ENCODE measurements around the gene CMTM8.

The CMTM8 gene

GRCh38 chr3:32401126-32401525, 162.6 kb downstream of the CMTM8 start:
- Histone ChIP-seq H2AK5ac (ENCODE audit: low read length, severe bottlenecking) (no peak overlapping the region), H2BK12ac (ENCODE audit: low read length in 2 of 2) (peak overlapping the region in 1 of 2 experiments; percentile 68), H3K36me3 (ENCODE audit: control insufficient read depth in 1 of 2, insufficient read depth in 2 of 2, low read depth in 1 of 2, low read length in 2 of 2) (no peaks in the 10 kb centered on the region), H3K18ac (ENCODE audit: low read depth in 1 of 2, low read length in 2 of 2) (peak overlapping the region; percentile 86 to 91), H3K23ac (ENCODE audit: low read length in 2 of 2) (peak overlapping the region in 1 of 2 experiments; percentile 91), H2BK120ac (ENCODE audit: low read depth, low read length) (peak overlapping the region; percentile 82), H2BK15ac (ENCODE audit: low read depth, poor library complexity, severe bottlenecking) (peak overlapping the region; percentile 95), H3K79me1 (replicated peaks; ENCODE audit: low read length, poor library complexity, severe bottlenecking) (peaks cover 16% of the 10 kb centered on the region), H3K27me3 (ENCODE audit: control insufficient read depth in 1 of 2, insufficient read depth in 1 of 2, low read length in 2 of 2) (no peaks in the 10 kb centered on the region), H3K4me1 (ENCODE audit: control insufficient read depth, insufficient read depth, low read depth, low read length) (peaks cover 10% of the 10 kb centered on the region), H3K14ac (ENCODE audit: low read length in 2 of 2) (no peak overlapping the region), H3K4ac (ENCODE audit: low read depth in 1 of 2, low read length in 2 of 2) (peak overlapping the region; percentile 15 to 98), H3K9ac (ENCODE audit: low read length) (peak overlapping the region; percentile 83), H3K27ac (ENCODE audit: low read length, poor library complexity, severe bottlenecking) (peak overlapping the region; percentile 85), H3K4me2 (ENCODE audit: low read length, poor library complexity, severe bottlenecking) (peak overlapping the region; percentile 70), H4K8ac (ENCODE audit: low read length) (peak overlapping the region; percentile 90), H3K4me3 (ENCODE audit: insufficient read depth in 1 of 2, low read depth in 1 of 2, low read length in 2 of 2) (peak overlapping the region; percentile 49 to 77), H4K91ac (ENCODE audit: low read length) (peak overlapping the region; percentile 87), H2AFZ (ENCODE audit: low read depth, low read length) (peak overlapping the region; percentile 89), H3K9me3 (ENCODE audit: control insufficient read depth, low read length) (no peaks in the 10 kb centered on the region), H2BK5ac (ENCODE audit: low read depth, low read length, poor library complexity, severe bottlenecking) (peak overlapping the region; percentile 14)
- peak; percentile 45 for DNase-seq
- WGBS: 34% methylated on average over 11 of the region's 11 CpGs

GRCh38 chr3:32401556-32402081, 163.1 kb downstream of the CMTM8 start:
- H2AK5ac ChIP-seq (ENCODE audit: low read length, severe bottlenecking): no peak overlapping the region
- WGBS: 2% methylated on average over 39 of the region's 41 CpGs
- no peaks in the 10 kb centered on the region for H3K36me3 ChIP-seq (ENCODE audit: control insufficient read depth in 1 of 2, insufficient read depth in 2 of 2, low read depth in 1 of 2, low read length in 2 of 2)

GRCh38 chr3:32403663-32404062, 165.2 kb downstream of the CMTM8 start:
- no peak overlapping the region for H3K4ac ChIP-seq (ENCODE audit: low read depth in 1 of 2, low read length in 2 of 2)
- H3K4me3 ChIP-seq (ENCODE audit: insufficient read depth in 1 of 2, low read depth in 1 of 2, low read length in 2 of 2): no peak overlapping the region
- DNase-seq: no peak
- peaks cover 8% of the 10 kb centered on the region for H3K4me1 ChIP-seq (ENCODE audit: control insufficient read depth, insufficient read depth, low read depth, low read length)
- no peak overlapping the region for H3K18ac ChIP-seq (ENCODE audit: low read depth in 1 of 2, low read length in 2 of 2)
- H3K9me3 ChIP-seq (ENCODE audit: control insufficient read depth, low read length): no peaks in the 10 kb centered on the region
- H4K91ac ChIP-seq (ENCODE audit: low read length): no peak overlapping the region
- peaks cover 14% of the 10 kb centered on the region for H3K79me1 ChIP-seq (replicated peaks; ENCODE audit: low read length, poor library complexity, severe bottlenecking)
- no peak overlapping the region for H2BK12ac ChIP-seq (ENCODE audit: low read length in 2 of 2)
- H3K9ac ChIP-seq (ENCODE audit: low read length): no peak overlapping the region
- no peak overlapping the region for H3K14ac ChIP-seq (ENCODE audit: low read length in 2 of 2)
- no peak overlapping the region for H2AK5ac ChIP-seq (ENCODE audit: low read length, severe bottlenecking)
- H3K36me3 ChIP-seq (ENCODE audit: control insufficient read depth in 1 of 2, insufficient read depth in 2 of 2, low read depth in 1 of 2, low read length in 2 of 2): no peaks in the 10 kb centered on the region
- no peak overlapping the region for H2BK15ac ChIP-seq (ENCODE audit: low read depth, poor library complexity, severe bottlenecking)
- H2AFZ ChIP-seq (ENCODE audit: low read depth, low read length): no peak overlapping the region
- H3K4me2 ChIP-seq (ENCODE audit: low read length, poor library complexity, severe bottlenecking): no peak overlapping the region
- no peak overlapping the region for H4K8ac ChIP-seq (ENCODE audit: low read length)
- H3K27me3 ChIP-seq (ENCODE audit: control insufficient read depth in 1 of 2, insufficient read depth in 1 of 2, low read length in 2 of 2): no peaks in the 10 kb centered on the region
- H2BK120ac ChIP-seq (ENCODE audit: low read depth, low read length): no peak overlapping the region
- no peak overlapping the region for H2BK5ac ChIP-seq (ENCODE audit: low read depth, low read length, poor library complexity, severe bottlenecking)
- no peak overlapping the region for H3K27ac ChIP-seq (ENCODE audit: low read length, poor library complexity, severe bottlenecking)
- H3K23ac ChIP-seq (ENCODE audit: low read length in 2 of 2): no peak overlapping the region
- 100% methylated on average over 1 of the region's 3 CpGs for WGBS

More at GRCh38 chr3:32401556-32402081, 163.1 kb downstream of the CMTM8 start:
- Histone ChIP-seq H3K4me2 (ENCODE audit: low read length, poor library complexity, severe bottlenecking) (peak overlapping the region; percentile 70), H3K79me1 (replicated peaks; ENCODE audit: low read length, poor library complexity, severe bottlenecking) (peaks cover 14% of the 10 kb centered on the region), H3K27ac (ENCODE audit: low read length, poor library complexity, severe bottlenecking) (peak overlapping the region; percentile 85), H4K91ac (ENCODE audit: low read length) (peak overlapping the region; percentile 87), H3K9ac (ENCODE audit: low read length) (peak overlapping the region; percentile 83), H3K4me1 (ENCODE audit: control insufficient read depth, insufficient read depth, low read depth, low read length) (peaks cover 8% of the 10 kb centered on the region), H2AFZ (ENCODE audit: low read depth, low read length) (peak overlapping the region; percentile 89), H3K9me3 (ENCODE audit: control insufficient read depth, low read length) (no peaks in the 10 kb centered on the region), H4K8ac (ENCODE audit: low read length) (peak overlapping the region; percentile 90), H2BK5ac (ENCODE audit: low read depth, low read length, poor library complexity, severe bottlenecking) (peak overlapping the region; percentile 69), H3K23ac (ENCODE audit: low read length in 2 of 2) (peak overlapping the region in 1 of 2 experiments; percentile 91), H2BK120ac (ENCODE audit: low read depth, low read length) (peak overlapping the region; percentile 82), H2BK15ac (ENCODE audit: low read depth, poor library complexity, severe bottlenecking) (peak overlapping the region; percentile 95), H3K4me3 (ENCODE audit: insufficient read depth in 1 of 2, low read depth in 1 of 2, low read length in 2 of 2) (peak overlapping the region; percentile 49 to 77), H3K18ac (ENCODE audit: low read depth in 1 of 2, low read length in 2 of 2) (peak overlapping the region; percentile 86 to 91), H3K14ac (ENCODE audit: low read length in 2 of 2) (no peak overlapping the region), H3K27me3 (ENCODE audit: control insufficient read depth in 1 of 2, insufficient read depth in 1 of 2, low read length in 2 of 2) (no peaks in the 10 kb centered on the region), H3K4ac (ENCODE audit: low read depth in 1 of 2, low read length in 2 of 2) (peak overlapping the region; percentile 35 to 98), H2BK12ac (ENCODE audit: low read length in 2 of 2) (peak overlapping the region in 1 of 2 experiments; percentile 68)
- DNase-seq: peak; percentile 77

GRCh38 chr3:32404714-32405113, 166.2 kb downstream of the CMTM8 start:
- Histone ChIP-seq H2BK5ac (ENCODE audit: low read depth, low read length, poor library complexity, severe bottlenecking) (no peak overlapping the region), H2BK120ac (ENCODE audit: low read depth, low read length) (no peak overlapping the region), H3K4ac (ENCODE audit: low read depth in 1 of 2, low read length in 2 of 2) (no peak overlapping the region), H3K36me3 (ENCODE audit: control insufficient read depth in 1 of 2, insufficient read depth in 2 of 2, low read depth in 1 of 2, low read length in 2 of 2) (no peaks in the 10 kb centered on the region), H2BK15ac (ENCODE audit: low read depth, poor library complexity, severe bottlenecking) (no peak overlapping the region), H3K27ac (ENCODE audit: low read length, poor library complexity, severe bottlenecking) (no peak overlapping the region), H3K4me3 (ENCODE audit: insufficient read depth in 1 of 2, low read depth in 1 of 2, low read length in 2 of 2) (no peak overlapping the region), H4K91ac (ENCODE audit: low read length) (no peak overlapping the region), H3K9ac (ENCODE audit: low read length) (no peak overlapping the region), H3K27me3 (ENCODE audit: control insufficient read depth in 1 of 2, insufficient read depth in 1 of 2, low read length in 2 of 2) (no peaks in the 10 kb centered on the region), H4K8ac (ENCODE audit: low read length) (no peak overlapping the region), H2BK12ac (ENCODE audit: low read length in 2 of 2) (peak overlapping the region in 1 of 2 experiments; percentile 7), H2AFZ (ENCODE audit: low read depth, low read length) (no peak overlapping the region), H3K9me3 (ENCODE audit: control insufficient read depth, low read length) (no peaks in the 10 kb centered on the region), H3K14ac (ENCODE audit: low read length in 2 of 2) (no peak overlapping the region), H3K4me2 (ENCODE audit: low read length, poor library complexity, severe bottlenecking) (no peak overlapping the region), H3K4me1 (ENCODE audit: control insufficient read depth, insufficient read depth, low read depth, low read length) (peaks cover 6% of the 10 kb centered on the region), H3K18ac (ENCODE audit: low read depth in 1 of 2, low read length in 2 of 2) (no peak overlapping the region), H2AK5ac (ENCODE audit: low read length, severe bottlenecking) (no peak overlapping the region), H3K23ac (ENCODE audit: low read length in 2 of 2) (no peak overlapping the region), H3K79me1 (replicated peaks; ENCODE audit: low read length, poor library complexity, severe bottlenecking) (peaks cover 8% of the 10 kb centered on the region)
- WGBS: 85% methylated on average over 1 of the region's 1 CpG
- DNase-seq: no peak
